ENCODE measurements around the gene VRK2.

Gene VRK2

GRCh38 chr2:58120626-58121229, 74.1 kb downstream of the VRK2 start:
- Histone ChIP-seq H3K27ac (ENCODE audit: poor library complexity, severe bottlenecking) (no peak overlapping the region), H3K36me3 (ENCODE audit: low read depth) (peaks cover 14% of the 10 kb centered on the region), H3K9me3 (ENCODE audit: severe bottlenecking) (no peaks in the 10 kb centered on the region), H3K4me1 (ENCODE audit: insufficient read depth, poor library complexity, severe bottlenecking) (peaks cover 6% of the 10 kb centered on the region), H3K4me3 (ENCODE audit: severe bottlenecking) (no peak overlapping the region), H3K27me3 (ENCODE audit: insufficient read depth, poor library complexity, severe bottlenecking) (no peaks in the 10 kb centered on the region)
- no peak for TF ChIP-seq CTCF (IDR thresholded peaks at IDR 0.05; ENCODE audit: poor library complexity, severe bottlenecking)
- ATAC-seq (ENCODE audit: low read depth) (no peak), DNase-seq (ENCODE audit: low spot score) (no peak)

- H3K27ac ChIP-seq (ENCODE audit: poor library complexity, severe bottlenecking) = no peak overlapping the region
- no peak for ATAC-seq (ENCODE audit: low read depth)
Observed at GRCh38 chr2:58122040-58122439, 75.4 kb downstream of the VRK2 start.

GRCh38 chr2:58122540-58122939, 75.9 kb downstream of the VRK2 start:
- ATAC-seq (ENCODE audit: low read depth) (no peak), DNase-seq (ENCODE audit: low spot score) (no peak)

More at GRCh38 chr2:58122040-58122439, 75.4 kb downstream of the VRK2 start:
- H3K36me3 ChIP-seq (ENCODE audit: low read depth) = peaks cover 14% of the 10 kb centered on the region
- TF ChIP-seq CTCF (IDR thresholded peaks at IDR 0.05; ENCODE audit: poor library complexity, severe bottlenecking) = no peak
- no peaks in the 10 kb centered on the region for H3K27me3 ChIP-seq (ENCODE audit: insufficient read depth, poor library complexity, severe bottlenecking)
- H3K4me1 ChIP-seq (ENCODE audit: insufficient read depth, poor library complexity, severe bottlenecking) = peaks cover 6% of the 10 kb centered on the region
- H3K9me3 ChIP-seq (ENCODE audit: severe bottlenecking) = no peaks in the 10 kb centered on the region
- no peak for DNase-seq (ENCODE audit: low spot score)
- no peak overlapping the region for H3K4me3 ChIP-seq (ENCODE audit: severe bottlenecking)

GRCh38 chr2:58127111-58127510, 80.5 kb downstream of the VRK2 start:
- H3K9me3 ChIP-seq (ENCODE audit: severe bottlenecking) = no peaks in the 10 kb centered on the region
- no peak for TF ChIP-seq CTCF (IDR thresholded peaks at IDR 0.05; ENCODE audit: poor library complexity, severe bottlenecking)
- H3K4me1 ChIP-seq (ENCODE audit: insufficient read depth, poor library complexity, severe bottlenecking) = peaks cover 6% of the 10 kb centered on the region

More at GRCh38 chr2:58122540-58122939, 75.9 kb downstream of the VRK2 start:
- H3K27ac ChIP-seq (ENCODE audit: poor library complexity, severe bottlenecking) = no peak overlapping the region
- H3K4me3 ChIP-seq (ENCODE audit: severe bottlenecking) = no peak overlapping the region
- no peak for TF ChIP-seq CTCF (IDR thresholded peaks at IDR 0.05; ENCODE audit: poor library complexity, severe bottlenecking)
- peaks cover 6% of the 10 kb centered on the region for H3K4me1 ChIP-seq (ENCODE audit: insufficient read depth, poor library complexity, severe bottlenecking)
- H3K36me3 ChIP-seq (ENCODE audit: low read depth) = peaks cover 14% of the 10 kb centered on the region
- H3K27me3 ChIP-seq (ENCODE audit: insufficient read depth, poor library complexity, severe bottlenecking) = no peaks in the 10 kb centered on the region
- no peaks in the 10 kb centered on the region for H3K9me3 ChIP-seq (ENCODE audit: severe bottlenecking)

GRCh38 chr2:58130238-58130637, 83.6 kb downstream of the VRK2 start:
- no peak overlapping the region for H3K4me3 ChIP-seq (ENCODE audit: severe bottlenecking)
- DNase-seq (ENCODE audit: low spot score) (no peak), ATAC-seq (ENCODE audit: low read depth) (no peak)
- H3K36me3 ChIP-seq (ENCODE audit: low read depth) = peaks cover 24% of the 10 kb centered on the region
- peaks cover 6% of the 10 kb centered on the region for H3K4me1 ChIP-seq (ENCODE audit: insufficient read depth, poor library complexity, severe bottlenecking)
- no peaks in the 10 kb centered on the region for H3K27me3 ChIP-seq (ENCODE audit: insufficient read depth, poor library complexity, severe bottlenecking)
- no peaks in the 10 kb centered on the region for H3K9me3 ChIP-seq (ENCODE audit: severe bottlenecking)
- H3K27ac ChIP-seq (ENCODE audit: poor library complexity, severe bottlenecking) = no peak overlapping the region
- TF ChIP-seq CTCF (IDR thresholded peaks at IDR 0.05; ENCODE audit: poor library complexity, severe bottlenecking) = no peak

More at GRCh38 chr2:58127111-58127510, 80.5 kb downstream of the VRK2 start:
- ATAC-seq (ENCODE audit: low read depth) (no peak), DNase-seq (ENCODE audit: low spot score) (no peak)
- no peaks in the 10 kb centered on the region for H3K27me3 ChIP-seq (ENCODE audit: insufficient read depth, poor library complexity, severe bottlenecking)
- H3K36me3 ChIP-seq (ENCODE audit: low read depth) = peaks cover 22% of the 10 kb centered on the region
- no peak overlapping the region for H3K27ac ChIP-seq (ENCODE audit: poor library complexity, severe bottlenecking)
- H3K4me3 ChIP-seq (ENCODE audit: severe bottlenecking) = no peak overlapping the region

All from RWPE2 (cell line).